Effector memory CD4-positive, alpha-beta T cell (primary cell): ENCODE data around the gene NUP58.

Experiments
- DNase-seq, 3 donors: peaks; one replicate each; pipeline ENCODE4 v3.0.0-alpha.2; 2020
- H3K27ac ChIP-seq: 2 replicates; pipeline ENCODE4 v1.7.0; 2013; ENCODE audit warnings: mild to moderate bottlenecking, low read length, moderate library complexity; ENCODE audit not compliant: insufficient read depth, poor library complexity, severe bottlenecking
- H3K27me3 ChIP-seq: replicated peaks from 2 replicates; pipeline ENCODE4 v1.7.0; 2013; ENCODE audit warnings: mild to moderate bottlenecking, low read length; ENCODE audit not compliant: insufficient read depth, control insufficient read depth, poor library complexity, severe bottlenecking
- H3K36me3 ChIP-seq: 2 replicates; pipeline ENCODE4 v1.7.0; 2013; ENCODE audit warnings: mild to moderate bottlenecking, low read length, moderate library complexity; ENCODE audit not compliant: control insufficient read depth, insufficient read depth
- H3K4me1 ChIP-seq: 2 replicates; pipeline ENCODE4 v1.7.0; 2013; ENCODE audit warnings: low read length, mild to moderate bottlenecking; ENCODE audit not compliant: control insufficient read depth, insufficient read depth, poor library complexity, severe bottlenecking
- H3K4me3 ChIP-seq: 2 replicates; pipeline ENCODE4 v1.7.0; 2013; ENCODE audit warnings: low read length, low read depth, mild to moderate bottlenecking; ENCODE audit not compliant: insufficient read depth, poor library complexity, severe bottlenecking
- H3K9me3 ChIP-seq: 2 replicates; pipeline ENCODE4 v1.7.0; 2013; ENCODE audit warnings: mild to moderate bottlenecking, low read length, moderate library complexity; ENCODE audit not compliant: control insufficient read depth

The NUP58 gene

DNA sequence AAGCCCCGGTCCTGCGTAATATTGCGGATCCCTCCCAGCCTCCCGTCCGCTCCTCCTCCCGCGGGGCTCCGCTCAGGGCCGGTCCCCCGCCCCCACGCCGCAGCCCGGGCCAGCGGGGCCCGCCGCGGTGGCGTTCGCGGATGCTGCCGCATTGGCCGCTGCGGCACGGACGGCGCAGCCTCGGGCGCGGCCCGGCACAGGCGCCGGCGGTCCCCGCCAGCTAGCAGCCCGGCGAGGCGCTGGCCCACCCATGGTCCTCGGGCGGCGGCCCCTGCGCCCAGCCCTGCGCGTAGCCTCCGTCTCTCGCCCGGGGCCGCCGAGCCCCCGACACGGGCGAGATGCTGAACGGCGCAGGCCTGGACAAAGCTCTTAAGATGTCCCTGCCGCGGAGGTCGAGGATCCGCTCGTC, 70.5 kb downstream of the NUP58 start, which contains the start of gene ATP8A2:
Gene ATP8A2 (plus strand): TSS at position 100 of the 409 bp plus-strand sequence. CDS start 239 bp downstream, at position 339.
- Histone ChIP-seq H3K4me1 (peaks cover 6% of the 10 kb centered on the region), H3K4me3 (no peak within 1 kb of the TSS), H3K27ac (no peak within 1 kb of the TSS), H3K27me3 (peaks cover 5% of the 10 kb centered on the region), H3K9me3 (no peaks in the 10 kb centered on the region), H3K36me3 (no peaks in the 10 kb centered on the region)
- DNase-seq = no peak

DNA sequence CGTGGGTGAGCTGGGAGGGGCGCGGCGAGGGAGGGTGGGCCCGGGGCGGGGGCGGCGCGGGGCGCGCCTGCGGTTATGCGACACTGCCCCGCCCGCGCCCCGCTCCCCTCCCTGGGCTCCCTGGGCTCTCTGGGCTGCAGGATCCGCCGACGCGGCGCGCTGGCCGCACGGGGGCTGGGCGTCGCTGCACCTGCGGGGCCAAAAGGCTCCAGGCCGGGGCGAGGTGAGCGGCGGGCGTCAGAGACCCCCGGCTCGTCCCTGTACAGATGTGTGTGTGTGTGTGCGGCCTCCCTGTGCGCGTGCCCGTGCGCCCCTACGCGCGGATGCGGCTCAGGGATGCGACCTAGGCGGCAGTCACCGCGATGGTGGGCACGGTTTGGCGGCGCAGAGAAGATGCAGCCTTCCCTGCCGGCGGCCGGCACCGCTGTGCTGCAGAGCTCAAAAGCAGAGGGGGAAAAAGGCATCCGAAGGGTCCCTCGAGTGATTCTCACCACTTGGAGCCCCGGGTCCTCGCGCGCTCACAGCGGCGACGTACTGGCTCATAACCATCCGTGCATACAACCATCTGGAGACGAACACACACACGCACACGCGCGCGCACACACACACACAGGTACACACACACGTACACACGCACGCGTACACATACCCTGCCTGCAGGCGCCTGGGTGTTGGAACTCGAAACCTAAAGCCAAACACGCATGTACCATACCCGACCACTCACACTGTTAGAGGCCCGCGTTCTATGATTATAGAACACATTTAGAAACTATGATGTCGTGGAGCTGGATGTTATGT, 71.1 kb downstream of the NUP58 start:
- Histone ChIP-seq H3K4me1 (peaks cover 6% of the 10 kb centered on the region), H3K4me3 (no peak overlapping the region), H3K27ac (no peak overlapping the region), H3K36me3 (no peaks in the 10 kb centered on the region), H3K9me3 (no peaks in the 10 kb centered on the region), H3K27me3 (peaks cover 5% of the 10 kb centered on the region)
- DNase-seq = no peak

DNA sequence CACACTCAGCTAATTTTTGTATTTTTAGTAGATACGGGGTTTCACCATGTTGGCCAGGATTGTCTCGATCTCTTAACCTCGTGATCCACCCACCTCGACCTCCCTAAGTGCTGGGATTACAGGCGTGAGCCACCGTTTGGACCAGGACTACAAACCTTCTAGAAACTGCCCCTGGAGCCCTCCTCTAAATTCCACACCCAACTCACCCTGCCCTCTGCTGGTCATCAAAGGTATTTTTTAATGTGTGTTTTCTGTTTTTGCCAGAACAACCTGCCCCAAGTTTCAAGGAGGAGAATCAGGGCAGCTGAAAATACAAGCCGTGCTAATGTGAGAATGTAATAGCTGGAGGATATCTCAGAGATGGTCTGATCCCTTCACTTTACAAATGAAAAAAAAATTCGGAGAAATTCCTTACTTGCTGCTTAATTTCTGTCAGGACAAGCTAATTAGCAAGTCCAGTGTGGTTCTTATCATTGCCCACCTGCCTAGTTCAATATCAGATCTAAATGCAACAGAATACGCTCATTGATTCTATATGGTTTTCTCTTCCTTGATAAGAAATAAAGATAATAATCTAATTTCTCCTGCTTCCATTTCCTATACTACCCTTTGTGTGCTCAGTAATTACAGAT, 74.4 kb downstream of the NUP58 start:
- Histone ChIP-seq H3K4me1 (peaks cover 6% of the 10 kb centered on the region), H3K36me3 (no peaks in the 10 kb centered on the region), H3K27me3 (peaks cover 5% of the 10 kb centered on the region), H3K27ac (no peak overlapping the region), H3K4me3 (no peak overlapping the region), H3K9me3 (no peaks in the 10 kb centered on the region)
- peak in 1 of 3 donors; percentile 3 for DNase-seq

DNA sequence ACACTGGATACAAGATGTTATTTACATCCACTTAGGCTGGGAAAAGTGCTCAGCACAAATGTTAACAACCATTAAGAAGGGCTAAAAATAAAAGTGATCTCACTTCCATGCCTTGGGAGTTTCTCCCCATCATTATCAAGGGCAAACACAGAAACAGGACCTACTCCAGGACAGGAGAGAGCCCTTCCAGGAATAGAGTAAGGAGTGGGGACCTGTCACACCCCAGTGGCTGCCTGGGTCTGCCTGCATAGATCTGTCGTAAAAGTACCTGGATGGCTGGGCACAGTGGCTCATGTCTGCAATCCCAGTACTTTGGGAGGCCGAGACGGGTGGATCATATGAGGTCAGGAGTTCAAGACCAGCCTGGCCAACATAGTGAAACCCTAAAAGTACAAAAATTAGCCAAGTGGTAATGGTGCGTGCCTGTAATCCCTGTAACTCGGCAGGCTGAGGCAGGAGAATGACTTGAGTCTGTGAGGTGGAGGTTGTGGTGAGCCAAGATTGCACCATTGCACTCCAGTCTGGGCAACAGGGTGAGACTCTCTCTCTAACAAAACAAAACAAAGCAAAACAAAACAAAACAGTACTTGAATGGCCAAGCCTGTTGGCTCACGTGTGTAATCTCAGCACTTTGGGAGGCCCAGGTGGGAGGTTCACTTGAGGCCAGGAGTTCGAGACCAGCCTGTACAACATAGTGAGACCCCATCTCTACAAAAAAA, 76.0 kb downstream of the NUP58 start:
- H3K9me3 ChIP-seq = no peaks in the 10 kb centered on the region
- no peaks in the 10 kb centered on the region for H3K36me3 ChIP-seq
- H3K4me3 ChIP-seq = no peak overlapping the region
- peaks cover 2% of the 10 kb centered on the region for H3K4me1 ChIP-seq
- no peaks in the 10 kb centered on the region for H3K27me3 ChIP-seq
- DNase-seq = no peak
- H3K27ac ChIP-seq = no peak overlapping the region

DNA sequence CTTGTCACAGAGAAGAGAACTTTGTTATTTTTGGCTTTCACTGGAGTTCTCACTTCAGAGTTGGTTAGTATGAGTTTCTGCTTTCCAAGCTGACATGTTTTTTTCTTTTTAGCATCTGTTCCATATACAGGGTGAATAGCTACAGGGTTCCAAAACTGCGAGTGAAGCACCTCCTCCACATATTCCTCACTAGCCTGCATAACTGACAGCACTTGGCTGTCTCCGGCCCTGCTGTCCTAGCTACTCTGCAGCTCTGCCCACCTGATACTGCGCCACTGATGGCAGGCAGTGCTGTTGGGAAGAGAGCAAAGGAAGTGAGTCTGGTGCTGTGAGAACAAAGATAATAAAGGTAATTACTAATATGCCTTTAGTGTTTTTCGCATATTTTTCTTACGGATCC, 77.1 kb downstream of the NUP58 start:
- no peak for DNase-seq
- Histone ChIP-seq H3K9me3 (no peaks in the 10 kb centered on the region), H3K27ac (no peak overlapping the region), H3K27me3 (no peaks in the 10 kb centered on the region), H3K4me1 (peaks cover 2% of the 10 kb centered on the region), H3K4me3 (no peak overlapping the region), H3K36me3 (no peaks in the 10 kb centered on the region)

DNA sequence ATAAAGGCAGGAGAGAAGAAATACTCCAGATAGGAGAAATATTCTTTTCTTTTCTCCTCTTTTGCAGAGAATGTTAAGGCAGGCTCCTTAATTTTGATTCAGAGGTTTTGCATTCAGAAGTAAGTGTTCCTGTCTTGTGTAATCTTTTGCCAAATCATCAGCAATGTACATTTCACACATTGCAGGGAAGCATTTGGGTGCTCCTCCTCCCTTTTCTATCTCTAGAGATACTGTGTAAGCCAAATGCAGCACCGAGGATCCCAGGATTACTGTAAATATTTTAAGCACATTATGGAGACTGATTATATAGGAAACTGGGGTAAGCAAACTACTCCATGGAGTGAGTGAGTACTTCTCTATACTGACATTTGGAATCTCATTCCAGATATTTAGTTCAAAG, 77.6 kb downstream of the NUP58 start:
- no peak overlapping the region for H3K27ac ChIP-seq
- DNase-seq = no peak
- H3K36me3 ChIP-seq = no peaks in the 10 kb centered on the region
- no peaks in the 10 kb centered on the region for H3K9me3 ChIP-seq
- no peak overlapping the region for H3K4me3 ChIP-seq
- H3K27me3 ChIP-seq = no peaks in the 10 kb centered on the region
- H3K4me1 ChIP-seq = peaks cover 2% of the 10 kb centered on the region

DNA sequence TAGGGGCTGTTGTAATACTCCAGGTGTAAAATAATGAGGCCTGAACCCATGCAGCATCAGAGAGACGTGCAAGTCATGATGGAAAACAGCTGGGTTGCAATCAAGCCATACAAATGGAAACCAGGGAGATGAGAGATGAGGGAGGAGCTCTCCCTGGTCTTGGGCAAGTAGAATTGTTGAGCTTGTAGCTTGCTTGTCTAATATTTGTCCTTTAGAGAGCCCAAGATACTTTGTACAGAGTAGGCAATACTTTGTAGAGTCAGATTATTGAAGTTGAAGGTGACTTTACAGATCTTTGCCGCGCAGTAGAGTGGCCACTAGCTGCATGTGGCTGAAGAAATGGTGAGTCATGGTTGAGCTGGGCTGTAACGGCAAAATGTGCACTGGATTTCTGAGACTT, 78.7 kb downstream of the NUP58 start:
- Histone ChIP-seq H3K27ac (no peak overlapping the region), H3K9me3 (no peaks in the 10 kb centered on the region), H3K36me3 (no peaks in the 10 kb centered on the region), H3K4me3 (no peak overlapping the region), H3K4me1 (peaks cover 2% of the 10 kb centered on the region), H3K27me3 (no peaks in the 10 kb centered on the region)
- no peak for DNase-seq

DNA sequence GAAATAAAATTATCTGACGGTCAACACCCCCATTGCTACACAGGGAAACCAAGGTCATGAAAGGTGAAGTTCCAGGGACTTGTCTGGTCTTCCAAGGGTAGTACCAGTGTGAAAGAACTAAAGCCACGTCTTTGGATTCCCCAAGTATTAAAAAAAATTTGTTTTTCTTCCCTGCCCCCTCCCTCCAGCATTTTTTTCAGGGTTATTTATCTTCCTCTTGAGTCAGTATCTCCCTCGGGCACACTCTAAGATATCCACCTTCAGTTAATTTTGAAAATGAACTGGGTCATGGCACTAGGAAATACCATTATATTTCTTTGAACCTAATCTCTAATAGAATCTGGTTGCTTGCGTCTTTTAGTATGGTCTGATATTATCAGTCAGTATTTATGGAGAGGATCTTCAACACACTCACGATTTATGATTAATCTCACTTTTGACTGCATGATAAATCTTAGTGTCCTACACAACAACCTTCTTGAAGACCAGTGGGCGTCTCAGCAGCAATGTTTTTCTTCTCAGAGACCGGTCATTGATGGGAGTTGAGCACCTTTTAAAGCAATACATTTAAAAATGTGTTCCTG, 79.4 kb downstream of the NUP58 start:
- Histone ChIP-seq H3K36me3 (no peaks in the 10 kb centered on the region), H3K4me1 (no peaks in the 10 kb centered on the region), H3K4me3 (no peak overlapping the region), H3K27me3 (no peaks in the 10 kb centered on the region), H3K27ac (no peak overlapping the region), H3K9me3 (no peaks in the 10 kb centered on the region)
- no peak for DNase-seq

DNA sequence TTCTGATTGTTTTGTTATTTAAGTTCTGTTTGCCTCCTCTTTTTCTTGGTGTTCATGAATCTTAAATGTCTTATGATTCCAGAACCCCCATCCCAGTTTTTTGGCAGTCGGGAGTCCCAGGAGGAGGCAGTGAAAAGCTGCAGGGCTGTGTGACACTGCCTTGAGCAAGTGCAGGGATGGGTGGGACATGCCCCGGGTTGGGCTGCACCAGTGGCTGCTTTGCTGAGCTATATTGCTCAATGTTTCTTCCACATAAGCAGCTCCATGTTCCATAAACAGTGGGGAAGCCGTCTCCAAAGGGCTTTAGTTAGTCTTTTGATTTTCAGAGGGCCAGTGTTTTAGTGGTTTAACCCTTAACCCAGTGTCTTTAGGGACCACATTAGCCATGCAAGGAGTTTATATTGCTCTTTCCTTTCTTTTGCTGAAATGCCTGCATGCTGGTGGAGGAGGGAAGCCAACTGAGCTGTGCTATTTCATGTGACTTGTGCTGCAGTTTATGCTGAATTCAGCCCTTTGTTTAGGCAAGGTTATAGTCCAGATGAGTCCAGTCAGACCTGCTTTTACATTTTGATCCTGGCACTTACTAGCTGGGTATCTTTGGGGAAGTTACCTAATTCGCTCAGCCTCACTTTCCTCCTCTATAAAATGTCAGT, 83.5 kb downstream of the NUP58 start:
- Histone ChIP-seq H3K27ac (no peak overlapping the region), H3K9me3 (no peaks in the 10 kb centered on the region), H3K27me3 (no peaks in the 10 kb centered on the region), H3K4me3 (no peak overlapping the region), H3K36me3 (no peaks in the 10 kb centered on the region), H3K4me1 (no peaks in the 10 kb centered on the region)
- DNase-seq = no peak
